Measurements from ENCODE around the gene WDFY4.

WDFY4 gene

GRCh38 chr10:48932831-48933664 lies 248.4 kb downstream of the WDFY4 start:
- DNase-seq (ENCODE audit: extremely low read depth in 1 of 2, low read depth in 1 of 2) = no peak

DNA sequence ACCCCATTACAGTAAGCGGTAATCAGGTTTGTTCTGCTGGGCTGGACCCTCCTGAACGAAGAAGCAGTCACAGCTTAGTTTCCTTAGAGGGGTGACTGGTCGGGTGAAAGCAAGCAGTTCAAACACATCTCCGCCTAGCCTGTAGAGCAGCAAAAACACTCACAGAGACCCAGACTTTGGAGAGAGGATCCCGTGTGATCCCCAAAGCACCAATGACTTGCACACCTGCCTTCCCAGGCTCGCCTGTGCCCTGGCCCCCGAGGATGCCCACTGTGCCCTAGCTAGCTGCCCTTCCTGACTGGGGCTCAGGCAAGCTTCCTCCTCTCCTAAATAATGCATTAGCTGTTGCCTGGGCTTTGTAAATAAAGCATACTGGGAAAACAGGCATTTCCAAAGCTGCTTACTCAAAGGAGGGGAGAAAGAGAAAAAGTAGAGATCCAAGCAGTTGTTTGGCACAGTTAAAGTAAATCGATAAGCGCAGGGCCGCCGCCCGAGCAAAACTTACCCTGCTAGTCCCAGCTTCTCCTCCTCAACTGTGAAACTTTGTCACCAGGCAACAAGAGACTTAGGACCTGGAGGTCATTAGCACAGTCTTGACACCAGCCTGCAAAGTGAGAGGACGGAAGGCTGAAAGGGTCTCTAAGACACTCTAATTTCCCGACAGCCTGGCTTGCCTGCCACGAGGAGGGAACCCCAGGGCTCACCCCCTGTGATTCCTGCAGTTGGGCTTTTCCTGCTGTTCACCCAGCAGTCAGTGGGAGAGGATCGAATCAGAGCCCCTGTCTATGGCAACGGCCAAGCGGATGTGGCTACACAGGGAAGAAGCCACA lies 250.2 kb downstream of the WDFY4 start:
- no peak for DNase-seq (ENCODE audit: extremely low read depth in 1 of 2, low read depth in 1 of 2)

DNA sequence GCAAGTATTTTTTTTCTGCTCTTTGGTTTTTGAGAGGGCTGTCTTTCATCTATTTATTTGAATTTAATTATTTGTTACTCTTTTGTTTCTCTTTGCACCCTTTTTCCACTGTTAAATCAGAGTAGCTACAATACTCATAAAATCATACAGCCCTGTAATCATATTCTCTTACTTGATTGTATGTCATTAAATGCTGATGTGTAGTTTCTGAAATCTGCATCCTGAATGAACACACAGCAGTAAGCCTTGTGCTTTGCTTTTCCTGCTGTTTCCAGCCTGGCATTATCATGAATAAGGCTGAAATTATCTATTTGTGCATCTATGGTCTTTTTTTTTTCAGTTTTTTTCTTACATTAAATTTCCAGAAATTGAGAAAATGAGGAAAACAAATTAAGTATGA lies 250.9 kb downstream of the WDFY4 start:
- DNase-seq (ENCODE audit: extremely low read depth in 1 of 2, low read depth in 1 of 2) = no peak

- no peak for DNase-seq (ENCODE audit: extremely low read depth in 1 of 2, low read depth in 1 of 2)
Observed at GRCh38 chr10:48937796-48938195, 253.1 kb downstream of the WDFY4 start.

GRCh38 chr10:48938281-48938680 lies 253.6 kb downstream of the WDFY4 start:
- no peak for DNase-seq (ENCODE audit: extremely low read depth in 1 of 2, low read depth in 1 of 2)

DNA sequence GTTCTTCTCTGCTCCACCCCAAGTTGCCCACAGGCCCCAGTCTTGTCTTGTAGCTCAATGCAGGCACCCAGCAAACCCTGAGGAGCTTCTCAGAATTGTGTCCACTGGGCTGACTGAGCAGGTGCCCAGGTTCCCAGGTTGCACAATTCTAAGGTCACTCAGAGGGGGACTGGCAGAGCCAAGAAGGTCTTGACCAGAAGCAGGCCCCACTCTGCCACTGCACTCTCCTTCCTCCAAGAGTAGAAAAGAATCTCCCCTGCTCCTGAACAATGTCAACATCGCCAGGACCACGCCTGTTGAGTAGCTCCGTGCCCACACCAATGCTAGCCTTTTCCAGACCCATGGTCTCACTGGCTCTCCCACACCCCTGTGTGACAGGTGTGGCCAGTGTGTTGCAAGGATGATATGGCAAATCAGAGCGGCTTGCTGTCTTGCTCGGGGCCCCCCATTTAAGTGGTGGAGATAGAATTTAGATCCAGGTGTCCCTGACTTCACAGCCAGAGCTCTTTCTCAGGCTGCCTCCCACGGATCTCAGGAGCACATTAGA lies 254.4 kb downstream of the WDFY4 start:
- DNase-seq (ENCODE audit: extremely low read depth in 1 of 2, low read depth in 1 of 2) = no peak

GRCh38 chr10:48939790-48940325 lies 255.2 kb downstream of the WDFY4 start, which contains the start of gene LRRC18:
Gene LRRC18 (minus strand): TSS chr10:48939840. CDS start chr10:48914155, 25,685 bp downstream.
- DNase-seq (ENCODE audit: extremely low read depth in 1 of 2, low read depth in 1 of 2) = no peak

- DNase-seq (ENCODE audit: extremely low read depth in 1 of 2, low read depth in 1 of 2) = no peak
Observed at GRCh38 chr10:48940372-48940771, 255.7 kb downstream of the WDFY4 start.

DNA sequence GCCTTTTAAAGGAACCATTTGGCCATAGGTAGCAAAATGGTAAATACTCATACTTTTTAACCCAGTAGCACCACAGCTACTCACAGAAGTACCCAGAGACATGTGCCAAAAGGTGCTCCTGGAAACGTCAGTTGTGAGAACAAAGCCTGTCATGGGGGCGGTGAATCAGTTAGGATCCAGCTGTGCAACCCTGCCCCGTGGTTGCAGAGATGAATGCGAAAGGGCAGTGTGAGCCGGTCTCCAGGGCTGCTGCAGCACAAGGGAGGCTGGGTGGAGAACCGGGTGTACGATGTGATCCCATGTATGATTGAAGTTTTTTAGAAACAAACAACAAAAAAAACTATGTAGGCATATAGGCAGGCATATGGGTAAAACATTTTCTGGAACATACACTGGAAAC lies 256.3 kb downstream of the WDFY4 start:
- DNase-seq (ENCODE audit: extremely low read depth in 1 of 2, low read depth in 1 of 2) = no peak

- no peak for DNase-seq (ENCODE audit: extremely low read depth in 1 of 2, low read depth in 1 of 2)
Observed at GRCh38 chr10:48941427-48942075, 256.9 kb downstream of the WDFY4 start.

- no peak for DNase-seq (ENCODE audit: extremely low read depth in 1 of 2, low read depth in 1 of 2)
Observed at GRCh38 chr10:48943096-48943495, 258.4 kb downstream of the WDFY4 start.

- DNase-seq (ENCODE audit: extremely low read depth in 1 of 2, low read depth in 1 of 2) = no peak
Observed at GRCh38 chr10:48944171-48944570, 259.5 kb downstream of the WDFY4 start.

DNA sequence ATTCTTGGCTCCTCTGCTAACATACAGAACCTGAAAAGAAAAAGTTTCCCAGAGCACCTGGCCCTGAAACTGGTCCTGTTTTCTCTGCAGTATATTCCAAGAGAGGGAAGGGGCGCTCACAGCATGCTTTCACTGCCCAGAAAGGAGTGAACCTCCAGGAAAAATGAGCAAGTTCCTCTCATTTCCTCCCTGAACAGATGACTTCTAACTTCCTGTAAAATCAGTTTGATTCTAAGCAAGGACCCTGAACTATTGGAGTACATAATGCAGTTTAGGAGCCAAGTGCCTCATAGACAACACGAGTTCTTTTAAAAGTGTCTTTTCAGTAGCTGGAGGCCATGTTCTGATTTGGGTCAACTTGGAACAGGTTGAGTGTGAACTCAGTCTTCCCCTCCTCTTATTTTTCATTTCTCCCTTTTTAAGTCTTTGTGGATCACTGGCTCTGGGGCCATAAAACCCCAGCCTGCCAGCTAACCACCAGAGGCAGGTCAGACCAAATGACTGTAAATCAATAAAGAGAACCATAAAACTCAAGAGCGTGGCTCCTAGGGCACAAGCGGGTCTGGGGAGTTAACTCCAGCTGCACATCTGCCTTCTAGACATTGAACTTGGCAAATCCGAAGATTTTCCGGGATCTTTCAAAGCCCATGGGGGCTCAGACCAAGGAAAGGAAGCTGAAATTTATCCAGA lies 260.9 kb downstream of the WDFY4 start:
- no peak for DNase-seq (ENCODE audit: extremely low read depth in 1 of 2, low read depth in 1 of 2)

DNA sequence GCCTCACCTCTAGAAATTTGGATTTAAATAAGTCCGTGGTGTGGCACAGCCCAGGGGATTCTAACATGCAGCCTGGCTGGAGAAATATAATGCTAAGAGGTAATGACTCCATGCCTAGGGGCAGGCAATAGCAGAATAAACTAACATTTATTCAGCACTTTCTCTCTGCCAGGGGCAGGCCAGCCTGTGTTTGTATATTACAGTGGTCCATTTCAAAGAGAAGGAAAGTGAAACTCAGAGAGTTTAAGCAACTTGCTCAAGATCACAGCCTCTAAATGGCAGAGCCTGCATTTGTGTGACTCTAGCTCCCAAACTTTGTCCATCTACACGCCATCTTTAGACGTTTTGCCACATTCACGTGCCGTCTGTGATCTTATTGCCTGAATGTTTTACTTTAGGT lies 261.7 kb downstream of the WDFY4 start:
- DNase-seq (ENCODE audit: extremely low read depth in 1 of 2, low read depth in 1 of 2) = no peak

DNA sequence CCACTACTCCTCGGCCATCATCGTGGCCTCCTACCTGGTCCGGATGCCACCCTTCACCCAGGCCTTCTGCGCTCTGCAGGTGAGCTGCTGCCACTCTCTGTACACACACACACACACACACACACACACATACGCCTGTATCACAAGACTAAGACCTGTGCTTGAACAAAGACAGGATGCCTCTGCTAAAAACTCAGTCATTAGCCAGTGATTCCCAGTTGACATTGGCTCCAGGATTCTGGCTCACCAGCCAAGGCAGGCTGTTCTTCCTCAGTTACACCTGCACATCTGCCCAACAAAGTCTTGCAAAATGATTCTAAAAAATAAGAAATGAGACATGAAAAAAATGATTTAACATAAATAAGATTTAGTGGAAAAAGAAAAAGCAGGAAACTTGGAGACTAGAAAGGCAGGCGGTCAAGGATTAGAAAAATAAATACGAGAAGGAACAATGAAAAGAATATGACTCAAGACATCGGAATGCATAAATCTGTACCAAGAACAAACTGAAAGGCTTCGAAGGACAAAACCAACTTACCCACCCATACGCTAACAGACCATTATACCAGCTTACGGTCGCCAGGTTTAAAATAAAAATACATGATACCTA lies 262.3 kb downstream of the WDFY4 start:
- no peak for DNase-seq (ENCODE audit: extremely low read depth in 1 of 2, low read depth in 1 of 2)

DNA sequence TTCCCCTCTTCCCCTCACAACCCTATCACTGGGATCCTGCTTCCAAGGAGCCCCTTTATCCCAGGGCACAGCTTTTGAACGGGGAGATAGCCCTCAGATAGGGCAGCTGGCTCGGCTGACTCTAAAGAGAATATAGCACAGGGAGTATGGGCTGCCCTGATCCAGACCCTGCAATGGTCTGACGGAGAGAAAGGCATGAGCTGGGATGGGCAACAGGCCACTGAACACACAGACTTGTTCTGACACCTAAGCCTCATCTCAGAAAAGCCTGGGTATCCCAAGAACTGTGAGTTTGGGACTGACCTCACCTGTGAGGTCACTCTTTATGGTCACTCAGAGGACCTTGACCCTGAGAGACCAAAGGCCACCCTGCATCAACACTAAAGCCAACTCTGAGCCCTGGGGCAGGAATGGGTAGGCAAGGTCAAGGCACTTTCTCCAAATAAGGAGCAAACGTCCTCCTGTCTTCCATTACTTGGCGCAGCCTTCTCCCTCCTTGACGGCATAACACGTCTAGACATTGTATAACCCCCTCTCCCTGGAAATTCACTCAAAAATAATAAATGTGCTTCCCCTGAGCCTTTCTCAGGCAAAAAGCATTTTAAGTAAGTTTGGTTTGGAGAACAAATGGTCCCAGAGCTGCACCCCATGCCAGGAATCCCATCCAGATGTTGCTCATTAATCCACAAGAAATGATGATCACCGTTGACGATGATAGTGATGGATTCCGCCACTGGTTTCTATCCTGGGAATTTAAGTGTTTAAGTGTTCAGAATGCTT lies 263.2 kb downstream of the WDFY4 start:
- no peak for DNase-seq (ENCODE audit: extremely low read depth in 1 of 2, low read depth in 1 of 2)

DNA sequence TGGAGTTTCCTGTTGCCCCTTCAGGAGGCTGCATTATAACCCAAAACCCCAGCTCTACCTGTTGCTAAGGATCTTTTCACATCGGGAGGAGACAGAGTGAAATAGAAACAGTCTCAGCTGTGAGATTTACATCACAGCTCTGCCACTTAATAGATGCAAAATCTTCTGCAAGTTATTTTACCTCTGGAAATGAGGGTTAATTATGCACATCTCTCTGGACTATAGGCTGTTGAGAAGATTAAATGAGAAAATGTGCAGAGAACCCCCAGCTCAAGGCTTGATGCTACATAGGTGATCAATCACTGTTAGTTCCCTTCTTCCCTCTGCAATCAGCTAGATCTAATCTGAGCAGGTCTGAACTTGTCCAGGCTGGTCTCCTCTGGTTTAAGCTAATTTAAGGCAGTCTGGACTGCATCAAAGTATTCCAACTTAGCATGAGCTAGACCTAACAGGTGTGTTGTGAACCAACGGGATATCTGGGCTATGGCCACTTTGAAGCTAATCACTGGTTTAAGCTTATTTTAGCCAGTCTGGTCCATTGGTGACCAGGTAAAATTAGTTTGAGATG lies 263.9 kb downstream of the WDFY4 start:
- DNase-seq (ENCODE audit: extremely low read depth in 1 of 2, low read depth in 1 of 2) = no peak

DNA sequence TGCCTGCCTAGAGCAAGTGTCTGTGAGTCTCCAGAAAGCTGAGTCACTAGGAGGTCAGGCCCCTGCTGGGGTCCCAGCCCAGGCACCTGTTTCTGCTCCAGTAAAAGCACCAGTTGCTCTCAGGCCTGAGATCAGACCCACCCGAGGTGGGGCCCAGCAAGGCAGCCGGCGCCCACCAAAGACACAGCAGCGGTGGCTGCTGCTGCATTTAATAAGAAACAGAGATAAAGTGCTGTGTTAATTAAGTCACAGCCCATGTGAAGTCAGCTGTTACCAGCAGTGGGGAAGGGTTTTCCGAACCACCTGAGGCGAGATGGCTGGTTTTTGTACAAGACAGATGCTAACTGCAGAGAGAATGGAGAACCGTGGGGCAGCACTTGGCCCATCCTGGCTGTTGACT lies 267.0 kb downstream of the WDFY4 start:
- DNase-seq (ENCODE audit: extremely low read depth in 1 of 2, low read depth in 1 of 2) = no peak
